Tongue (tissue), 2 donors: ENCODE data around the gene COPS4. TPM values are rescaled to one million over a fixed set of nuclear protein-coding genes. Genes with fewer than 3 reads are reported as not detected.
A peak's percentile ranks its signal among the peaks of the same experiment; 100 is the strongest.
"Not testable (repeated sequence)": the region's sequence is repeated elsewhere in the genome, so short reads cannot be mapped to it uniquely, and the experiment has no call there.

Source experiments
- DNase-seq: peaks from one replicate; pipeline ENCODE4 v3.0.0-alpha.2; 2015
- total RNA-seq: library from RNA; depleted of rRNA; stranded (reverse); fragments of >200 nt; gene quantifications from one replicate; pipeline ENCODE4 v1.2.3, GENCODE V29; 2014

Gene COPS4
- 94.3 TPM for total RNA-seq

- DNase-seq, result peak; percentile 100
These were observed at the start of gene COPS4 for GRCh38 chr4:83034630-83035494. COPS4 (plus strand) TSS chr4:83035183; CDS start chr4:83035225, 42 bp downstream.

- DNase-seq, result not testable (repeated sequence)
These were observed 47.5 kb upstream of the COPS4 start for GRCh38 chr4:82987519-82987918.

GRCh38 chr4:82988323-82988832 lies 46.6 kb upstream of the COPS4 start:
- DNase-seq, result no peak

GRCh38 chr4:82989575-82990429 lies 45.2 kb upstream of the COPS4 start:
- no peak for DNase-seq

- no peak for DNase-seq
These were observed 40.1 kb upstream of the COPS4 start for GRCh38 chr4:82994834-82995233.

- DNase-seq, result no peak
These were observed 36.1 kb upstream of the COPS4 start for GRCh38 chr4:82998898-82999297.

- DNase-seq, result no peak
These were observed 32.7 kb upstream of the COPS4 start for GRCh38 chr4:83002329-83002728.

GRCh38 chr4:83003044-83003791 lies 31.8 kb upstream of the COPS4 start:
- not testable (repeated sequence) for DNase-seq

GRCh38 chr4:83009529-83009928 lies 25.5 kb upstream of the COPS4 start:
- DNase-seq, result peak; percentile 8

GRCh38 chr4:83010111-83010521 lies 24.9 kb upstream of the COPS4 start:
- DNase-seq, result peak; percentile 45

- DNase-seq, result peak; percentile 81
These were observed 24.3 kb upstream of the COPS4 start, which contains the start of gene LIN54 for GRCh38 chr4:83010522-83011318. LIN54 (minus strand) TSS chr4:83010823; CDS start chr4:82984844, 25,979 bp downstream.

GRCh38 chr4:83011689-83012199 lies 23.2 kb upstream of the COPS4 start:
- DNase-seq, result peak; percentile 5

GRCh38 chr4:83012200-83012686 lies 22.7 kb upstream of the COPS4 start:
- peak; percentile 49 for DNase-seq

- peak; percentile 99 for DNase-seq
These were observed 22.1 kb upstream of the COPS4 start for GRCh38 chr4:83012687-83013419.

- no peak for DNase-seq
These were observed 21.5 kb upstream of the COPS4 start for GRCh38 chr4:83013420-83013867.

GRCh38 chr4:83013902-83014301 lies 21.1 kb upstream of the COPS4 start:
- DNase-seq, result no peak

- no peak for DNase-seq
These were observed 15.0 kb upstream of the COPS4 start for GRCh38 chr4:83019794-83020494.

- no peak for DNase-seq
These were observed 12.1 kb upstream of the COPS4 start for GRCh38 chr4:83022724-83023450.
